PFSK-1 (cell line): ENCODE measurements around the gene SSTR3.

Source experiments
- FOXP2 ChIP-seq: optimal IDR thresholded peaks from 2 replicates; pipeline ENCODE3; 2011; ENCODE audit warnings: borderline replicate concordance, control low read depth, inconsistent platforms; ENCODE audit not compliant: insufficient read depth; ENCODE audit errors: extremely low read length, extremely low read depth
- POLR2AphosphoS5 ChIP-seq: IDR thresholded peaks from 2 replicates; pipeline ENCODE4 v1.6.1; 2012; ENCODE audit warnings: low read depth, mild to moderate bottlenecking, control low read depth, low read length, moderate library complexity
- SIN3A ChIP-seq: IDR thresholded peaks from 2 replicates; pipeline ENCODE4 v1.6.1; 2012; ENCODE audit warnings: mild to moderate bottlenecking, low read length, moderate library complexity, borderline replicate concordance; ENCODE audit not compliant: insufficient read depth
- TAF1 ChIP-seq: IDR thresholded peaks from 2 replicates; pipeline ENCODE4 v1.6.1; 2012; ENCODE audit warnings: low read length, control low read depth, borderline replicate concordance; ENCODE audit not compliant: insufficient read depth
- TF ChIP-seq, protein P1 (sequence below), 2 experiments: IDR thresholded peaks; 2 replicates each; pipeline versions ENCODE4 v1.6.1 to v1.8.0; 2011 to 2012; ENCODE audit warnings: low read depth in 2 of 2, low read length in 2 of 2, control low read depth in 1 of 2, inconsistent platforms in 1 of 2, mild to moderate bottlenecking in 1 of 2, moderate library complexity in 1 of 2; ENCODE audit not compliant: insufficient read depth in 1 of 2

SSTR3 gene

DNA sequence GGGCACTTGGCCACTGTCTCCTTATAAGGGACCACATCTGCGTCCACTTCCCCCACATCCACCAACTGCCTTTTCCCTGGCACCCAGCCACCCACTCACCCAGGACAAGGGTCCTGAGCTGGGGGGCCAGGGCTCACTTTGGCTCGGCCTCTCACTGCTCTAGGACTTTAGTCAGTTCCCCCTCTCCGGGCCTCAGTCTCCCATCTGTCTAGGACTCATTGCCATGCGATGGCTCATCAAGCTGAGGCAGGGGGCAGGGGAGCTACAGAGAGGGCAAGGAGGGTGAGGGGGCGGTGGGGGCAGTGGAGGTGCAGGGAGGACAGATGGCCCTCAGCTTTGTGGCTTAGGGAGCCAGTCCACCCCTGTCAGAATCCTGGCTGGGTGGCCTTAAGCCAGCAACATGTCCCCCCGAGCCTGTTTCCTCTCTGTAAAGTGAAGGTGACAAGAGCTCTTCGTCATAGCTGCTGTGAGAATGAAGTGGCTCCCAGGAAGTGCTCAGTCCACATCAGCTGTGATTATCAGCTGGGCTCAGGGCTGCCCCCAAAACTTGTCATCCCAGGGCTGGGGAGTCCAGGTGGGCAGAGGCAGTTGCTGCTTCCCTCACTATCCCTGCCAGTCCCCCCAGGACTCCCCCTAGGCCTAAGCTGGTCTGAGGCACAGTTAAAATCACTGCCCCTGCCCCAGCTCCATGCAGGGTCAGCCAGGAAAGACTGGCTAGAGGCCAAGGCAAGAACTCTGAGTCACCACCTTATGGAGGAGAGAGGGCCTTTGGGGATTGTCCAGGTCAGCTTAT, 16.9 kb upstream of the SSTR3 start:
- TF ChIP-seq SIN3A, result no peak
- no peak for TF ChIP-seq POLR2AphosphoS5
- no peak for TF ChIP-seq TAF1
- TF ChIP-seq, protein P1, sequence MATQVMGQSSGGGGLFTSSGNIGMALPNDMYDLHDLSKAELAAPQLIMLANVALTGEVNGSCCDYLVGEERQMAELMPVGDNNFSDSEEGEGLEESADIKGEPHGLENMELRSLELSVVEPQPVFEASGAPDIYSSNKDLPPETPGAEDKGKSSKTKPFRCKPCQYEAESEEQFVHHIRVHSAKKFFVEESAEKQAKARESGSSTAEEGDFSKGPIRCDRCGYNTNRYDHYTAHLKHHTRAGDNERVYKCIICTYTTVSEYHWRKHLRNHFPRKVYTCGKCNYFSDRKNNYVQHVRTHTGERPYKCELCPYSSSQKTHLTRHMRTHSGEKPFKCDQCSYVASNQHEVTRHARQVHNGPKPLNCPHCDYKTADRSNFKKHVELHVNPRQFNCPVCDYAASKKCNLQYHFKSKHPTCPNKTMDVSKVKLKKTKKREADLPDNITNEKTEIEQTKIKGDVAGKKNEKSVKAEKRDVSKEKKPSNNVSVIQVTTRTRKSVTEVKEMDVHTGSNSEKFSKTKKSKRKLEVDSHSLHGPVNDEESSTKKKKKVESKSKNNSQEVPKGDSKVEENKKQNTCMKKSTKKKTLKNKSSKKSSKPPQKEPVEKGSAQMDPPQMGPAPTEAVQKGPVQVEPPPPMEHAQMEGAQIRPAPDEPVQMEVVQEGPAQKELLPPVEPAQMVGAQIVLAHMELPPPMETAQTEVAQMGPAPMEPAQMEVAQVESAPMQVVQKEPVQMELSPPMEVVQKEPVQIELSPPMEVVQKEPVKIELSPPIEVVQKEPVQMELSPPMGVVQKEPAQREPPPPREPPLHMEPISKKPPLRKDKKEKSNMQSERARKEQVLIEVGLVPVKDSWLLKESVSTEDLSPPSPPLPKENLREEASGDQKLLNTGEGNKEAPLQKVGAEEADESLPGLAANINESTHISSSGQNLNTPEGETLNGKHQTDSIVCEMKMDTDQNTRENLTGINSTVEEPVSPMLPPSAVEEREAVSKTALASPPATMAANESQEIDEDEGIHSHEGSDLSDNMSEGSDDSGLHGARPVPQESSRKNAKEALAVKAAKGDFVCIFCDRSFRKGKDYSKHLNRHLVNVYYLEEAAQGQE (IDR thresholded peaks at IDR 0.05; ENCODE audit: insufficient read depth in 1 of 2, low read depth in 2 of 2, low read length in 2 of 2), result no peak
- no peak for TF ChIP-seq FOXP2

DNA sequence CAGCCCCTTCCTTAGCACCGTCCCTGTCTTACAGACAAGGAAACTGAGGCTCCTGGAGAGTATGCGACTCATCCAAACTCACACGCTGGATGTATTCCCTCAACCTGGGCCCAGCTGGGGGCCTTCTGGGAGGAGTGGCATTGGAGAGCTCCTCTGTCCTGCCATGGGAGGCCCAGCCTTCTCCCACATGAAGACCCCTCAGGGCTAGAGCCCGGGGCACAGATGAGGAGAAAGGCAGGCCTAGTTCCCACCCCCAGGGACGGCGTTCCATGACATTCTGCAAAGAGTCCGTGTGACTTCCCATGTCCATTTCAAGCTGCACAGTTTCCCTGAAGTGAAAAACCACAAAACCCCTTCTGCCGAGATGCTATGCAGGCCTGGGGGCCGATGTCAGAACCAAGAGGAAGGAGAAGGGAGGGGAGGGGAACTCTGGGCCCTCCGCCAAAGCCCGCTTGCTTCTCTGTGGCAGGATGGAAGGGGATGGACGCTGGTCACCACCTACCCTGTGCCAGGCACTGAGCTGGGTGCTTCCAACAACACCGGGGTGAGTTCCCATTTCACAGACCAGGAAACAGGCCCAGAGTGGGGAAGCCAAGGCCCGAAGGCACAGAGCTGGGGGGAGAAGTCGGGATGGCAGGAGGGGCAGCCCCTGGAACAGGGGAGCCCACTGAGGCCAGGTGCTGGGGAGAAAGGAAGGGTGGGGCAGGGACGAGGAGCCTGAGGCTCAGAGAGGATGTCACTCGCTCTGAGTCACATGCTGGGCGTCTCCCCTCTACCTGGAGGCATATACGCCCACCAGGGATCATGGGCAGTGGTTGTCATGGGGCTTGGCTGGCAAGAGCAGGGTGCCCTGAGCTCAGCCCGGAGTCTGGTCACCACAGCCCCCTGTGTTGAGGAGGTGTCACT, 16.1 kb upstream of the SSTR3 start:
- TF ChIP-seq FOXP2, result no peak
- TF ChIP-seq, protein P1 (IDR thresholded peaks at IDR 0.05; ENCODE audit: insufficient read depth in 1 of 2, low read depth in 2 of 2, low read length in 2 of 2), result no peak
- no peak for TF ChIP-seq POLR2AphosphoS5
- TF ChIP-seq SIN3A, result no peak
- TF ChIP-seq TAF1, result no peak

DNA sequence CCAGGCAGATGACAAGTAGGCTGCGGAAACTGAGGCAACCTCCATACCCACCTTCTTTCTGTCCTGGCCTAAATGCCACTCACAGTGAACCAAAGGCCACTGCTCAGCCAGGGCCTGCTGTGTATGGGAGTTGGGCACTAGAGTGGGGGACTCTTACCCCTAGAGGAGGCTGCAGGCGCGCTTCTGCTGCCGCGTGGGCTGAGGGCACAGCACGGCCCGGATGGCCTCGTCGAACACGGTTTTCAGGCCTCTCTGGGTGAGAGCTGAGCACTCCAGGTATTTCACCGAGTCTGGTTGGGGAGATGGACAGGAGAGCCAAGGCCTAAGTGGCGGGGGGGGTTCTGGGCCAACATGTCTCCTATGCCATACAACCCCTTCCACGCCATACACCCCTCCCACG, 14.2 kb upstream of the SSTR3 start:
- TF ChIP-seq TAF1 (no peak), FOXP2 (no peak), POLR2AphosphoS5 (no peak), SIN3A (no peak)
- TF ChIP-seq, protein P1 (IDR thresholded peaks at IDR 0.05; ENCODE audit: insufficient read depth in 1 of 2, low read depth in 2 of 2, low read length in 2 of 2), result no peak

DNA sequence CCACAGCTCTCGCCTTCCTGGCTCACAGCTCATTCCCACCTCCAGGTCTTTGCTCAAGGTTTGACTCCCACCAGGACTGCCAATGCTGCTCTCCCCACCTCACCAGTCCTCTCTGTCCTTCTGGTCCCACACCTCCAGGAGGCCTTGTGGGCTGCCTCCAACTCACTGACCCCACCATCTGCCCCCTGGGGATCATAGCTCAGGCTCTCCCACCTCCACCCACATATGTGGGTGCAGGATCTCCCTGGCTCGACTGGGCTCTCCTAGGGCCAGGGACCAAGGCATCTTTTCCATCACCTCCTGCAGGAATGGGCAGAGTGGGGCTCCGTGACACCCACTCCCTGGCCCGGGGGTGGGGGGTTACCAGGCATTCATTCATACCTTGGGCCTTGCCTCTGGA, 13.8 kb upstream of the SSTR3 start:
- no peak for TF ChIP-seq TAF1
- TF ChIP-seq, protein P1 (IDR thresholded peaks at IDR 0.05; ENCODE audit: insufficient read depth in 1 of 2, low read depth in 2 of 2, low read length in 2 of 2), result no peak
